ENCODE results near the gene ADGRL1.
"Not testable (repeated sequence)": the region's sequence is repeated elsewhere in the genome, so short reads cannot be mapped to it uniquely, and the experiment has no call there.

The ADGRL1 gene

GRCh38 chr19:14205452-14206287 lies at the start of gene ADGRL1:
Gene ADGRL1, minus strand, starts transcription at chr19:14206169. Its CDS starts 22,567 bp downstream, at chr19:14183602.
- DNase-seq, result peak; percentile 46

- not testable (repeated sequence) for DNase-seq
Measured at GRCh38 chr19:14255316-14255715, 49.3 kb upstream of the ADGRL1 start.

GRCh38 chr19:14253822-14254599 lies 48.0 kb upstream of the ADGRL1 start:
- not testable (repeated sequence) for DNase-seq

GRCh38 chr19:14252136-14252535 lies 46.2 kb upstream of the ADGRL1 start:
- DNase-seq, result not testable (repeated sequence)

GRCh38 chr19:14250870-14251269 lies 44.9 kb upstream of the ADGRL1 start:
- DNase-seq, result no peak

- DNase-seq, result not testable (repeated sequence)
Measured at GRCh38 chr19:14250315-14250714, 44.3 kb upstream of the ADGRL1 start.

- DNase-seq, result not testable (repeated sequence)
Measured at GRCh38 chr19:14249891-14250290, 43.9 kb upstream of the ADGRL1 start.

GRCh38 chr19:14249012-14249754 lies 43.2 kb upstream of the ADGRL1 start:
- peak; percentile 8 for DNase-seq

- peak; percentile 37 for DNase-seq
Measured at GRCh38 chr19:14248578-14249011, 42.6 kb upstream of the ADGRL1 start.

- not testable (repeated sequence) for DNase-seq
Measured at GRCh38 chr19:14247548-14248471, 41.8 kb upstream of the ADGRL1 start.

GRCh38 chr19:14247205-14247547 lies 41.2 kb upstream of the ADGRL1 start:
- DNase-seq, result not testable (repeated sequence)

- not testable (repeated sequence) for DNase-seq
Measured at GRCh38 chr19:14244393-14244792, 38.4 kb upstream of the ADGRL1 start.

GRCh38 chr19:14243718-14244117 lies 37.7 kb upstream of the ADGRL1 start:
- DNase-seq, result not testable (repeated sequence)

- DNase-seq, result no peak
Measured at GRCh38 chr19:14237014-14237941, 31.3 kb upstream of the ADGRL1 start.

GRCh38 chr19:14232945-14233344 lies 27.0 kb upstream of the ADGRL1 start:
- DNase-seq, result not testable (repeated sequence)

- DNase-seq, result not testable (repeated sequence)
Measured at GRCh38 chr19:14228446-14229071, 22.6 kb upstream of the ADGRL1 start.

- DNase-seq, result not testable (repeated sequence)
Measured at GRCh38 chr19:14226498-14226897, 20.5 kb upstream of the ADGRL1 start.

GRCh38 chr19:14222886-14223285 lies 16.9 kb upstream of the ADGRL1 start:
- DNase-seq, result no peak

- DNase-seq, result peak; percentile 81
Measured at GRCh38 chr19:14221345-14221744, 15.4 kb upstream of the ADGRL1 start.

- DNase-seq, result no peak
Measured at GRCh38 chr19:14218620-14219330, 12.8 kb upstream of the ADGRL1 start.

All from CD4-positive, alpha-beta T cell treated with Interleukin-12 subunit alpha and Interleukin-12 subunit beta, for 1 hour (primary cell).